GM12878 (cell line): Measurements from ENCODE around the gene DGLUCY. TPM values are rescaled to one million over a fixed set of nuclear protein-coding genes. Genes with fewer than 3 reads are reported as not detected.

Source experiments
- ATAC-seq: fragments of 200-7000 bp; cut with Tn5 transposase; 3 replicates; pipeline ENCODE4 v1.9.1; 2020; ENCODE audit warnings: mild to moderate bottlenecking, moderate library complexity
- BruUV-seq: library from RNA; stranded (reverse); fragments of 400-500 nt; replicated peaks from 2 replicates; lab custom pipeline; 2021; lab: Mats Ljungman, UMichigan
- CTCF ChIA-PET: fragments of 300-600 bp; sonication (Branson Sonifier 250); formaldehyde crosslinking; extraction: SDS; loops from one replicate; lab custom pipeline; 2021; ENCODE audit warnings: inconsistent platforms; lab: Yijun Ruan, JAX
- POLR2A ChIA-PET: fragments of 350-600 bp; formaldehyde crosslinking; extraction: SDS; loops from one replicate; lab custom pipeline; 2021; ENCODE audit warnings: inconsistent platforms; lab: Charles Lee
- RAD21 ChIA-PET: fragments of 300-600 bp; sonication (Branson Sonifier 250); formaldehyde crosslinking; loops from one replicate; lab custom pipeline; 2023; ENCODE audit warnings: antibody characterized with exemption; ENCODE audit not compliant: unreplicated experiment; lab: Charles Lee
- SMC1A ChIA-PET: fragments of 300-600 bp; sonication (Branson Sonifier 250); formaldehyde crosslinking; loops from one replicate; lab custom pipeline; 2023; ENCODE audit not compliant: unreplicated experiment, uncharacterized antibody; lab: Charles Lee
- DNase-seq: peaks from one replicate; pipeline ENCODE4 v3.0.0-alpha.2; 2011; ENCODE audit warnings: low read depth, low spot score
- FAIRE-seq: peaks from 3 replicates; lab custom pipeline; 2011; peaks lifted over from hg19 to GRCh38; lab: Jason Lieb, UNC
- H2AFZ ChIP-seq: 2 replicates; pipeline ENCODE4 v1.6.0; 2011; ENCODE audit warnings: low read depth, low read length, control low read depth; ENCODE audit not compliant: control insufficient read depth
- H3K27ac ChIP-seq: 2 replicates; pipeline ENCODE4 v1.5.1; 2011; ENCODE audit warnings: control low read depth; ENCODE audit not compliant: control insufficient read depth, insufficient read depth
- H3K27me3 ChIP-seq, 2 experiments: replicated peaks in 1 of 2; 2 replicates each; pipeline versions ENCODE4 v1.6.0 to v1.6.1; 2011; ENCODE audit warnings: low read length in 1 of 2; ENCODE audit not compliant: control insufficient read depth in 2 of 2, insufficient read depth in 2 of 2
- H3K36me3 ChIP-seq, 2 experiments: 2 replicates each; pipeline ENCODE4 v1.5.1; 2011; ENCODE audit warnings: low read length in 1 of 2; ENCODE audit not compliant: control insufficient read depth in 2 of 2, insufficient read depth in 2 of 2
- H3K4me1 ChIP-seq: 2 replicates; pipeline ENCODE4 v1.6.1; 2011; ENCODE audit warnings: mild to moderate bottlenecking, low read length, moderate library complexity, mixed read lengths; ENCODE audit not compliant: control insufficient read depth, insufficient read depth
- H3K4me2 ChIP-seq: 2 replicates; pipeline ENCODE4 v1.6.0; 2011; ENCODE audit warnings: control low read depth; ENCODE audit not compliant: control insufficient read depth, insufficient read depth
- H3K4me3 ChIP-seq: fragments of 200-600 bp; sonication (generic); 2 replicates; pipeline ENCODE4 v1.5.1; 2016
- H3K79me2 ChIP-seq: 2 replicates; pipeline ENCODE4 v1.6.0; 2011; ENCODE audit warnings: low read length; ENCODE audit not compliant: control insufficient read depth, insufficient read depth
- H3K9ac ChIP-seq: 2 replicates; pipeline ENCODE4 v1.8.0; 2011; ENCODE audit warnings: low read length, control low read depth, mixed read lengths; ENCODE audit not compliant: control insufficient read depth, insufficient read depth
- H3K9me3 ChIP-seq: replicated peaks from 3 replicates; pipeline ENCODE4 v1.5.1; 2011; ENCODE audit warnings: mild to moderate bottlenecking, low read length; ENCODE audit not compliant: control insufficient read depth, insufficient read depth
- H4K20me1 ChIP-seq: 2 replicates; pipeline ENCODE4 v1.6.0; 2011; ENCODE audit not compliant: control insufficient read depth, insufficient read depth
- CHD2 ChIP-seq: IDR thresholded peaks from 2 replicates; pipeline ENCODE4 v1.6.1; 2011; ENCODE audit warnings: low read depth, low read length, improper control_type of control experiment, borderline replicate concordance
- E2F8 ChIP-seq: fragments of 450-650 bp; IDR thresholded peaks from 2 replicates; pipeline ENCODE4 v1.6.1; 2018; ENCODE audit warnings: mild to moderate bottlenecking, low read depth, moderate library complexity; ENCODE audit not compliant: partially characterized antibody
- EGR1 ChIP-seq, 2 experiments: IDR thresholded peaks; 1 replicate in 1 of 2; 2 replicates in 1 of 2; pipeline ENCODE4 v1.6.1; 2011 to 2012; ENCODE audit warnings: low read depth in 2 of 2, low read length in 2 of 2, borderline replicate concordance in 1 of 2, mild to moderate bottlenecking in 1 of 2, moderate library complexity in 1 of 2
- IKZF2 ChIP-seq, 2 experiments: fragments of 450-650 bp; IDR thresholded peaks; 2 replicates each; pipeline ENCODE4 v1.6.1; 2017; ENCODE audit warnings: mild to moderate bottlenecking in 2 of 2, moderate library complexity in 2 of 2
- MLLT1 ChIP-seq: fragments of 450-650 bp; IDR thresholded peaks from 2 replicates; pipeline ENCODE4 v1.6.1; 2016; ENCODE audit warnings: mild to moderate bottlenecking
- NR2C2 ChIP-seq: IDR thresholded peaks from 2 replicates; pipeline ENCODE4 v1.6.1; 2011; ENCODE audit warnings: borderline replicate concordance, low read depth; ENCODE audit not compliant: control insufficient read depth, insufficient read length
- POLR2AphosphoS5 ChIP-seq: IDR thresholded peaks from 2 replicates; pipeline ENCODE4 v1.6.1; 2011; ENCODE audit warnings: mild to moderate bottlenecking, low read length, inconsistent platforms
- PRDM15 ChIP-seq: fragments of 450-650 bp; formaldehyde crosslinking; IDR thresholded peaks from 2 replicates; pipeline ENCODE4 v1.4.0; 2020; ENCODE audit warnings: mild to moderate bottlenecking, moderate library complexity
- SKIL ChIP-seq: fragments of 450-650 bp; IDR thresholded peaks from 2 replicates; pipeline ENCODE4 v1.6.1; 2017; ENCODE audit warnings: mild to moderate bottlenecking, low read depth, inconsistent platforms; ENCODE audit not compliant: poor library complexity, severe bottlenecking
- SUPT20H ChIP-seq: IDR thresholded peaks from 2 replicates; pipeline ENCODE4 v1.6.1; 2011; ENCODE audit warnings: low read depth, mild to moderate bottlenecking, low read length, moderate library complexity, borderline replicate concordance; ENCODE audit not compliant: control insufficient read depth
- ZSCAN29 ChIP-seq: fragments of 450-650 bp; IDR thresholded peaks from 2 replicates; pipeline ENCODE4 v1.6.1; 2017; ENCODE audit warnings: mild to moderate bottlenecking, moderate library complexity
- WGBS: methylation state at CpG from one replicate; pipeline ENCODE4 v1.1.6; 2016; ENCODE audit warnings: low lambda C conversion rate; ENCODE audit not compliant: insufficient replicate concordance, insufficient coverage; ENCODE audit errors: missing lambda C conversion rate; 5-methylcytosine and 5-hydroxymethylcytosine counted together
- in situ Hi-C: fragments of 300-500 bp; cut with MboI; formaldehyde crosslinking; loops from 9 replicates; pipeline ENCODE4 v1.14.3; 2018; ENCODE audit warnings: mixed read lengths
- intact Hi-C: fragments of 100-400 bp; cut with micrococcal nuclease; formaldehyde crosslinking; loops from one replicate; pipeline ENCODE4 v1.14.2; 2022; ENCODE audit not compliant: unreplicated experiment
- polyA plus RNA-seq, 11 experiments: library from polyadenylated mRNA; depleted of rRNA in 4 of 11; unstranded in 6 of 11; stranded (reverse) in 5 of 11; fragments of >200 nt; fragmentation: Nextera tagmentation in 4 of 11; fragmentation: Illumina TruSeq in 1 of 11; extraction: Ambion mirVana in 4 of 11; extraction: Trizol in 1 of 11; gene quantifications; 1 replicate in 1 of 11; 2 replicates in 10 of 11; pipeline versions ENCODE4 v1.2.1 to v1.2.3, GENCODE V29; 2011 to 2016; ENCODE audit warnings: inconsistent platforms in 2 of 11, missing spikeins in 2 of 11, low read depth in 1 of 11
- total RNA-seq, 4 experiments: library from RNA; depleted of rRNA in 3 of 4; stranded (reverse); fragments of >200 nt in 3 of 4; fragmentation: Illumina TruSeq in 1 of 4; extraction: Trizol in 1 of 4; gene quantifications; 2 replicates each; pipeline versions ENCODE4 v1.2.1 to v1.2.3, GENCODE V29; 2013 to 2021

DGLUCY gene
- total and polyA plus RNA-seq, 10 of the 15 experiments (the other 5 are each of a cell fraction or from before 2014, with no cell fraction given), result 15.0 to 70.3 (median 55.1) TPM

GRCh38 chr14:91261986-91262549 is 148.2 kb downstream of the DGLUCY start:
- ChIA-PET CTCF (interaction anchor here (0.7 to 2.1 kb wide), 3 partner anchors 19 to 206 kb away, joined by 3 to 5 read pairs (median 4); no protein-coding TSS in a partner anchor), POLR2A (no interaction called here), SMC1A (interaction anchor here (1.0 kb wide), 2 partner anchors 19 to 36 kb away, joined by 4 read pairs; no protein-coding TSS in a partner anchor), RAD21 (interaction anchor here (1.0 kb wide), 1 partner anchor 39 kb away, joined by 3 read pairs; no protein-coding TSS in a partner anchor)
- H3K4me3 ChIP-seq, result no peak overlapping the region
- no TSS peak for BruUV-seq
- no peak overlapping the region for H2AFZ ChIP-seq
- H3K9me3 ChIP-seq, result no peaks in the 10 kb centered on the region
- 56% methylated on average over 11 of the region's 11 CpGs for WGBS
- H4K20me1 ChIP-seq, result no peaks in the 10 kb centered on the region
- intact Hi-C loops (no loop called here), in situ Hi-C loops (no loop called here)
- ATAC-seq, result no peak
- TF ChIP-seq MLLT1 (no peak), E2F8 (no peak), IKZF2 (IDR thresholded peaks at IDR 0.05) (no peak), CHD2 (no peak), ZSCAN29 (no peak), PRDM15 (CRISPR knock-in tag) (no peak), EGR1 (IDR thresholded peaks at IDR 0.05; ENCODE audit: borderline replicate concordance in 1 of 2, low read depth in 2 of 2, low read length in 2 of 2) (no peak), NR2C2 (no peak), POLR2AphosphoS5 (no peak), SKIL (no peak), SUPT20H (no peak)
- no peaks in the 10 kb centered on the region for H3K79me2 ChIP-seq
- H3K27me3 ChIP-seq, result peaks cover 0 to 4% of the 10 kb centered on the region in 2 experiments; a peak in 1 of 4 replicates
- no peak overlapping the region for H3K4me2 ChIP-seq
- no peak overlapping the region for H3K9ac ChIP-seq
- H3K4me1 ChIP-seq, result no peaks in the 10 kb centered on the region
- no peak for DNase-seq
- H3K36me3 ChIP-seq, result no peaks in the 10 kb centered on the region
- no peak overlapping the region for H3K27ac ChIP-seq
- FAIRE-seq, result no peak
